Thoracic aorta (tissue), 2 donors: Measurements from ENCODE around the gene SNRNP200. TPM values are rescaled to one million over a fixed set of nuclear protein-coding genes. Genes with fewer than 3 reads are reported as not detected.

Source experiments
- ATAC-seq: fragments of 150-250 bp; one replicate; pipeline ENCODE4 v1.8.0; 2017; ENCODE audit warnings: low read depth; ENCODE audit not compliant: insufficient number of reproducible peaks, low FRiP score
- DNase-seq: peaks from one replicate; pipeline ENCODE4 v3.0.0-alpha.2; 2020; ENCODE audit warnings: low spot score
- H3K27ac ChIP-seq, 2 donors: fragments of 200-600 bp; sonication (generic); 1 replicate in 1 of 2; 2 replicates in 1 of 2; pipeline ENCODE4 v1.5.1; 2016; ENCODE audit warnings: mild to moderate bottlenecking in 2 of 2, moderate library complexity in 2 of 2
- H3K27me3 ChIP-seq: fragments of 200-600 bp; sonication (generic); replicated peaks from 2 replicates; pipeline ENCODE4 v1.6.0; 2016; ENCODE audit warnings: mild to moderate bottlenecking; ENCODE audit not compliant: insufficient read depth
- H3K36me3 ChIP-seq: fragments of 200-600 bp; sonication (generic); one replicate; pipeline ENCODE4 v1.5.1; 2016
- H3K4me1 ChIP-seq, 2 donors: fragments of 200-600 bp; sonication (generic); 1 replicate in 1 of 2; 2 replicates in 1 of 2; pipeline versions ENCODE4 v1.5.1 to v1.6.0; 2016; ENCODE audit warnings: low read depth in 2 of 2, mild to moderate bottlenecking in 1 of 2; ENCODE audit not compliant: control insufficient read depth in 1 of 2
- H3K4me3 ChIP-seq: fragments of 200-600 bp; sonication (generic); 2 replicates; pipeline ENCODE4 v1.5.1; 2016; ENCODE audit warnings: mild to moderate bottlenecking
- H3K9me3 ChIP-seq: fragments of 200-600 bp; sonication (generic); 2 replicates; pipeline ENCODE4 v1.5.1; 2016
- CTCF ChIP-seq: fragments of 200-600 bp; sonication (generic); IDR thresholded peaks from one replicate; pipeline ENCODE4 v1.5.1; 2019; ENCODE audit warnings: antibody characterized with exemption
- total RNA-seq, 2 donors: library from RNA; depleted of rRNA; stranded (reverse); fragments of >200 nt; gene quantifications; one replicate each; pipeline versions ENCODE4 v1.1.0 to v1.2.3, GENCODE V29; 2016

The SNRNP200 gene
- total RNA-seq, 2 donors from 2014 or later: 77.2 to 85.6 TPM

- no peak for TF ChIP-seq CTCF
- H3K4me1 ChIP-seq: no peaks in the 10 kb centered on the region
- H3K27me3 ChIP-seq: no peaks in the 10 kb centered on the region
- no peaks in the 10 kb centered on the region for H3K36me3 ChIP-seq
- no peaks in the 10 kb centered on the region for H3K9me3 ChIP-seq
- H3K4me3 ChIP-seq: no peak overlapping the region
- no peak for DNase-seq
- no peak for ATAC-seq
- H3K27ac ChIP-seq: no peak overlapping the region
These were observed 71.9 kb downstream of the SNRNP200 start for GRCh38 chr2:96233436-96233835.

- no peak for DNase-seq
- no peak for TF ChIP-seq CTCF
- Histone ChIP-seq H3K36me3 (no peaks in the 10 kb centered on the region), H3K4me1 (no peaks in the 10 kb centered on the region), H3K27ac (no peak overlapping the region), H3K9me3 (no peaks in the 10 kb centered on the region), H3K4me3 (no peak overlapping the region), H3K27me3 (no peaks in the 10 kb centered on the region)
- ATAC-seq: no peak
These were observed 74.0 kb downstream of the SNRNP200 start for GRCh38 chr2:96231316-96231715.

- DNase-seq (no peak), ATAC-seq (no peak)
- no peak for TF ChIP-seq CTCF
- H3K4me1 ChIP-seq: no peaks in the 10 kb centered on the region
- no peaks in the 10 kb centered on the region for H3K36me3 ChIP-seq
- no peak overlapping the region for H3K27ac ChIP-seq
- H3K4me3 ChIP-seq: no peak overlapping the region
- H3K27me3 ChIP-seq: no peaks in the 10 kb centered on the region
- no peaks in the 10 kb centered on the region for H3K9me3 ChIP-seq
These were observed 80.3 kb downstream of the SNRNP200 start for GRCh38 chr2:96225016-96225533.

Other genes starting within 250 kb of the SNRNP200 start
- gene ADRA2B, start 189.0 kb downstream of the SNRNP200 start, total RNA-seq: 1 to 10 TPM; 3.5 to 4.5 TPM
- gene ASTL, start 167.0 kb downstream of the SNRNP200 start, total RNA-seq: not detected
- 10 to 100 TPM in 1 of 2 donors, 1 to 10 TPM in 1; 8.5 to 22.2 TPM for gene DUSP2, start 160.1 kb downstream of the SNRNP200 start, total RNA-seq
- gene STARD7, start 96.7 kb downstream of the SNRNP200 start, total RNA-seq: 100 to 1,000 TPM in 1 of 2 donors, 10 to 100 TPM in 1; 68.1 to 135 TPM
- 10 to 100 TPM; 50.8 to 52.4 TPM for gene TMEM127, start 39.5 kb downstream of the SNRNP200 start, total RNA-seq
- 100 to 1,000 TPM; 115 to 123 TPM for gene CIAO1, start 39.3 kb downstream of the SNRNP200 start, total RNA-seq
- gene ITPRIPL1, start 19.8 kb upstream of the SNRNP200 start, total RNA-seq: 1 to 10 TPM in 1 of 2 donors, under 1 TPM in 1; 0.63 to 1.6 TPM
- gene NCAPH, start 30.2 kb upstream of the SNRNP200 start, total RNA-seq: 1 to 10 TPM in 1 of 2 donors, not detected in 1; 1.3 TPM
- not detected for gene NEURL3, start 199.8 kb upstream of the SNRNP200 start, total RNA-seq
- gene ARID5A, start 231.2 kb upstream of the SNRNP200 start, total RNA-seq: 100 to 1,000 TPM; 152 to 231 TPM